Keratinocyte (primary cell): ENCODE results near the gene KLF16.

Source experiments
- EZH2 ChIP-seq: IDR thresholded peaks from one replicate; pipeline ENCODE4 v1.6.1; 2012; ENCODE audit warnings: inconsistent platforms, mild to moderate bottlenecking, low read length, moderate library complexity
- TF ChIP-seq, protein P1 (sequence below), 3 experiments: IDR thresholded peaks in 1 of 3; conservative IDR thresholded peaks in 1 of 3; optimal IDR thresholded peaks in 1 of 3; 2 replicates in 2 of 3; 3 replicates in 1 of 3; pipeline versions ENCODE3 to v1.5.1; 2011; ENCODE audit warnings: low read length in 3 of 3, mild to moderate bottlenecking in 3 of 3, moderate library complexity in 2 of 3, control low read depth in 1 of 3, inconsistent platforms in 1 of 3; ENCODE audit not compliant: insufficient read depth in 2 of 3; ENCODE audit errors: extremely low read depth in 1 of 3

DNA sequence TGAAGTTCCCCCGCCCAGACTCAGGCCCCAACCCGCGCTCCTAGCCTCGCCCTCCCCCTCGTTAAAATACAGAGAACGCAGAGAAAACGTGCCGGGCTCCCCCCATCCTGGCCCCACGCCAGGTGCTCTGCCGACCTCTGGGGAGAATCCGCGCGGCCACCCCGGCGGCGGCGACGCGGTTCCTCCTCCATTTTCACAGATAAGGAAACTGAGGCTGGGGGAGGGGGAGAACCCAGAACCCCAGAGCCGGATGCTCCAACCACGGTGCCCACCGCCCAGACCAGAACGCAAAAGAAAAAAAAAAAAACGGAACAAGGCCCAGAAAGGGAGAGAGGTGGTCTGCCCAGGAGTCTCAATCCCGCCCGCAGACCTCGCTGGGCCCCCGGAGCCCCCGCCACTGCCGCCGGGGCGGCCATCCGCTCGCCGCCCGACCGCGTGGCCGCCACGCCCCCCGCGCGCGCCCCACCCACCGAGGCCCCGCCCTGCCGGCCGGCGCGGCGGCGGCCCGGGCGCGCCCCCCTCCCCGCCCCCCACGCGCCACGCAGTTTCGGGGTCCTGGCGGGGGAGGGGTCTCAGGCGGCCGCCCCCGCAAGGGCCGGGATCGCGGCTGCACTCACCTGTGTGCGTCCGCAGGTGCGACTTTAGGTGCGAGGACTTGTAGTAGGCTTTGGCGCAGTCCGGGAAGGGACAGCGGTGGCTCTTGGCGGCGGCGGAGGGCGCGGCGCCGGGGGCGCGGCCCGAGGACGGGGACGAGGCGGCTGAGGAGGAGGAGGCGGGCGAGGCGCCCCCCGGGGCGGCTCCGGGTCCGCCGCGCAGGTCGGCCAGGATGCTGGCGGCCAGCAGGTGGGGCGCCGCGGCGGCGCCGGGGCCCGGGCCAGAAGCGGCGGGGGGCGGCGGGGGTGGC lies 703 bp downstream of the KLF16 start:
- TF ChIP-seq, protein P1, sequence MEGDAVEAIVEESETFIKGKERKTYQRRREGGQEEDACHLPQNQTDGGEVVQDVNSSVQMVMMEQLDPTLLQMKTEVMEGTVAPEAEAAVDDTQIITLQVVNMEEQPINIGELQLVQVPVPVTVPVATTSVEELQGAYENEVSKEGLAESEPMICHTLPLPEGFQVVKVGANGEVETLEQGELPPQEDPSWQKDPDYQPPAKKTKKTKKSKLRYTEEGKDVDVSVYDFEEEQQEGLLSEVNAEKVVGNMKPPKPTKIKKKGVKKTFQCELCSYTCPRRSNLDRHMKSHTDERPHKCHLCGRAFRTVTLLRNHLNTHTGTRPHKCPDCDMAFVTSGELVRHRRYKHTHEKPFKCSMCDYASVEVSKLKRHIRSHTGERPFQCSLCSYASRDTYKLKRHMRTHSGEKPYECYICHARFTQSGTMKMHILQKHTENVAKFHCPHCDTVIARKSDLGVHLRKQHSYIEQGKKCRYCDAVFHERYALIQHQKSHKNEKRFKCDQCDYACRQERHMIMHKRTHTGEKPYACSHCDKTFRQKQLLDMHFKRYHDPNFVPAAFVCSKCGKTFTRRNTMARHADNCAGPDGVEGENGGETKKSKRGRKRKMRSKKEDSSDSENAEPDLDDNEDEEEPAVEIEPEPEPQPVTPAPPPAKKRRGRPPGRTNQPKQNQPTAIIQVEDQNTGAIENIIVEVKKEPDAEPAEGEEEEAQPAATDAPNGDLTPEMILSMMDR (optimal IDR thresholded peaks at IDR 0.05 in 1 of 3, IDR thresholded peaks at IDR 0.05 in 1 of 3, conservative IDR thresholded peaks at IDR 0.05 in 1 of 3; ENCODE audit: extremely low read depth in 1 of 3, insufficient read depth in 2 of 3, low read length in 3 of 3) = no peak
- TF ChIP-seq EZH2 = no peak
